NCI-H774 (cell line): Measurements from ENCODE around the gene SEPTIN10.
A peak's percentile ranks its signal among the peaks of the same experiment; 100 is the strongest.
"Not testable (repeated sequence)": the region's sequence is repeated elsewhere in the genome, so short reads cannot be mapped to it uniquely, and the experiment has no call there.

Source experiments
- DNase-seq: peaks from one replicate; lab custom pipeline; 2025; lab: John Stamatoyannopoulos, UW

The SEPTIN10 gene

GRCh38 chr2:109613922-109614714 is at the start of gene SEPTIN10, which contains the start of gene SOWAHC:
Gene SEPTIN10 (minus strand): TSS chr2:109613966. CDS start chr2:109613827, 139 bp downstream.
Gene SOWAHC (plus strand): TSS chr2:109614364. CDS start chr2:109614490, 126 bp downstream.
- peak; percentile 90 for DNase-seq

GRCh38 chr2:109662889-109663288 is 49.1 kb upstream of the SEPTIN10 start:
- no peak for DNase-seq

GRCh38 chr2:109660046-109660860 is 46.5 kb upstream of the SEPTIN10 start:
- no peak for DNase-seq

- no peak for DNase-seq
Measured at GRCh38 chr2:109659396-109660045, 45.8 kb upstream of the SEPTIN10 start.

GRCh38 chr2:109655287-109655686 is 41.5 kb upstream of the SEPTIN10 start:
- no peak for DNase-seq

GRCh38 chr2:109654326-109655050 is 40.7 kb upstream of the SEPTIN10 start:
- no peak for DNase-seq

GRCh38 chr2:109649736-109650695 is 36.2 kb upstream of the SEPTIN10 start:
- no peak for DNase-seq

GRCh38 chr2:109648041-109648527 is 34.3 kb upstream of the SEPTIN10 start:
- DNase-seq: no peak

GRCh38 chr2:109647636-109648035 is 33.9 kb upstream of the SEPTIN10 start:
- no peak for DNase-seq

GRCh38 chr2:109646961-109647360 is 33.2 kb upstream of the SEPTIN10 start:
- no peak for DNase-seq

GRCh38 chr2:109645412-109646184 is 31.8 kb upstream of the SEPTIN10 start:
- no peak for DNase-seq

- DNase-seq: peak; percentile 26
Measured at GRCh38 chr2:109644571-109645275, 31.0 kb upstream of the SEPTIN10 start.

GRCh38 chr2:109640000-109640399 is 26.2 kb upstream of the SEPTIN10 start:
- not testable (repeated sequence) for DNase-seq

- peak; percentile 10 for DNase-seq
Measured at GRCh38 chr2:109638795-109639194, 25.0 kb upstream of the SEPTIN10 start.

- no peak for DNase-seq
Measured at GRCh38 chr2:109637749-109638570, 24.2 kb upstream of the SEPTIN10 start.

GRCh38 chr2:109636317-109636716 is 22.6 kb upstream of the SEPTIN10 start:
- DNase-seq: no peak

GRCh38 chr2:109635426-109636304 is 21.9 kb upstream of the SEPTIN10 start:
- DNase-seq: no peak
